Coronary artery (tissue), 2 donors: ENCODE measurements around the gene PPP1R1B.

Experiments
- DNase-seq: peaks from one replicate; pipeline ENCODE4 v3.0.0-alpha.2; 2017; ENCODE audit warnings: low spot score
- H3K27ac ChIP-seq, 2 donors: fragments of 200-600 bp; sonication (generic); one replicate each; pipeline ENCODE4 v1.5.1; 2016 to 2019
- H3K4me3 ChIP-seq: fragments of 200-600 bp; sonication (generic); 2 replicates; pipeline ENCODE4 v1.5.1; 2016; ENCODE audit warnings: mild to moderate bottlenecking, moderate library complexity
- TF ChIP-seq, protein P1 (sequence below): fragments of 200-600 bp; sonication (generic); IDR thresholded peaks from one replicate; pipeline ENCODE4 v1.5.1; 2019; ENCODE audit warnings: antibody characterized with exemption

The PPP1R1B gene

GRCh38 chr17:39600997-39601597, 25.7 kb upstream of the PPP1R1B start:
- H3K4me3 ChIP-seq = no peak overlapping the region
- TF ChIP-seq, protein P1, sequence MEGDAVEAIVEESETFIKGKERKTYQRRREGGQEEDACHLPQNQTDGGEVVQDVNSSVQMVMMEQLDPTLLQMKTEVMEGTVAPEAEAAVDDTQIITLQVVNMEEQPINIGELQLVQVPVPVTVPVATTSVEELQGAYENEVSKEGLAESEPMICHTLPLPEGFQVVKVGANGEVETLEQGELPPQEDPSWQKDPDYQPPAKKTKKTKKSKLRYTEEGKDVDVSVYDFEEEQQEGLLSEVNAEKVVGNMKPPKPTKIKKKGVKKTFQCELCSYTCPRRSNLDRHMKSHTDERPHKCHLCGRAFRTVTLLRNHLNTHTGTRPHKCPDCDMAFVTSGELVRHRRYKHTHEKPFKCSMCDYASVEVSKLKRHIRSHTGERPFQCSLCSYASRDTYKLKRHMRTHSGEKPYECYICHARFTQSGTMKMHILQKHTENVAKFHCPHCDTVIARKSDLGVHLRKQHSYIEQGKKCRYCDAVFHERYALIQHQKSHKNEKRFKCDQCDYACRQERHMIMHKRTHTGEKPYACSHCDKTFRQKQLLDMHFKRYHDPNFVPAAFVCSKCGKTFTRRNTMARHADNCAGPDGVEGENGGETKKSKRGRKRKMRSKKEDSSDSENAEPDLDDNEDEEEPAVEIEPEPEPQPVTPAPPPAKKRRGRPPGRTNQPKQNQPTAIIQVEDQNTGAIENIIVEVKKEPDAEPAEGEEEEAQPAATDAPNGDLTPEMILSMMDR = no peak
- no peak for DNase-seq
- H3K27ac ChIP-seq = no peak overlapping the region

DNA sequence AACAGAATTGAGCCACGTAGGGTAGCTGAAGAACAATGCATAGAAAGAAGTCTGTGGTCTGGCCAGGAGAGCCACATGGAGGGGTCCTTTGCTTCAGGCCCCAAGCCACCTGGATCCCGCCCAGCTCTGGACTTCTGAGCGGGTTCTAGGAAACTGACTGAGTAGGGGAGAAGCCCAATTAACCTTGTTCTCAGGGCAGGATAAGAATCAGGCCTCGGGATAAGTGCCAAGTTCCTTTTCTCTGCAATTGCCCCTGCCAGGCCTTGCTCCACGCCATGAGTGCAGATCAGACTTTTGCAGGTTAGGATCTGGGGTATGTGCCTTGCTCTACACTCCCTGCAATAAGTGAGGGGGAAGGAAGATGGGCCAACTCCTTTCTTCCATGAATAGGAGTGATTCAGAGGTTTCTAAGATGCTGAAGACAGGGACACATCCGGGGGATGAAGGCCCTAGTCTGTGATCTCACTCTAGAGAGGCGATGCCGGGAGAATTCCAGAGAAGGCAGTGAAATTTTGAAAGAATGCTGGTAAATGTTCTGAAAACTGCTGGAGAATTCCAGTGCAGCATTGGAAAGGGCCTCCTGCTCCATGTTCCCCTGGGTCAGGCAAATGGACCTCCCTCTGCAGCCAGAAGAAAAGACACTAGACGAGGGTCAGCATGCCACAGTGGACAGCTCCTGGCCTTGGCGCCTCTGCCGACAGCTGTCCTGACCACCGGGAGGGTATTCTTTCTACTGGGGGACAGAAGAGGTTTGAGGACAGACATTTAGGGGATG, 24.8 kb upstream of the PPP1R1B start:
- TF ChIP-seq, protein P1 = no peak
- no peak for DNase-seq
- H3K4me3 ChIP-seq = no peak overlapping the region
- no peak overlapping the region for H3K27ac ChIP-seq

GRCh38 chr17:39602533-39603303, 24.0 kb upstream of the PPP1R1B start:
- H3K27ac ChIP-seq = no peak overlapping the region
- TF ChIP-seq, protein P1 = no peak
- no peak for DNase-seq
- no peak overlapping the region for H3K4me3 ChIP-seq

- H3K4me3 ChIP-seq = no peak overlapping the region
- TF ChIP-seq, protein P1 = no peak
- DNase-seq = no peak
- no peak overlapping the region for H3K27ac ChIP-seq
These were observed 23.3 kb upstream of the PPP1R1B start for GRCh38 chr17:39603304-39604016.

- TF ChIP-seq, protein P1 = no peak
- Histone ChIP-seq H3K27ac (no peak overlapping the region), H3K4me3 (peak overlapping the region; percentile 62)
- no peak for DNase-seq
These were observed 21.8 kb upstream of the PPP1R1B start for GRCh38 chr17:39604911-39605491.
